PC-3 (cell line): ENCODE results near the gene HMCN2. TPM values are rescaled to one million over a fixed set of nuclear protein-coding genes. Genes with fewer than 3 reads are reported as not detected.

Experiments
- ATAC-seq: fragments of 200-7000 bp; cut with Tn5 transposase; 2 replicates; pipeline ENCODE4 v1.9.1; 2020; ENCODE audit warnings: mild to moderate bottlenecking, moderate library complexity
- BruUV-seq: library from RNA; stranded (reverse); fragments of 400-500 nt; replicated peaks from 2 replicates; lab custom pipeline; 2021; lab: Mats Ljungman, UMichigan
- CTCF ChIA-PET: fragments of 300-600 bp; sonication (Branson Sonifier 250); formaldehyde crosslinking; loops from one replicate; lab custom pipeline; 2022; ENCODE audit warnings: antibody characterized with exemption; lab: Charles Lee
- POLR2A ChIA-PET: fragments of 300-600 bp; sonication (Branson Sonifier 250); formaldehyde crosslinking; loops from one replicate; lab custom pipeline; 2022; ENCODE audit warnings: antibody characterized with exemption; ENCODE audit not compliant: unreplicated experiment; lab: Charles Lee
- DNase-seq: peaks from one replicate; pipeline ENCODE4 v3.0.0-alpha.2; 2015
- H2AFZ ChIP-seq: fragments of 300-600 bp; sonication (generic); 2 replicates; pipeline ENCODE4 v1.6.0; 2016; ENCODE audit warnings: antibody characterized with exemption, low read length
- H3F3A ChIP-seq: fragments of 300-600 bp; sonication (generic); one replicate; pipeline ENCODE4 v1.6.0; 2017; ENCODE audit warnings: antibody characterized with exemption, low read length, control low read depth, mild to moderate bottlenecking; ENCODE audit not compliant: unreplicated experiment
- H3K27ac ChIP-seq: fragments of 300-600 bp; sonication (generic); 2 replicates; pipeline ENCODE4 v1.5.1; 2016; ENCODE audit warnings: mild to moderate bottlenecking, low read length
- H3K27me3 ChIP-seq: fragments of 300-600 bp; sonication (generic); 2 replicates; pipeline ENCODE4 v1.6.1; 2016; ENCODE audit warnings: low read length, mixed read lengths
- H3K36me3 ChIP-seq: fragments of 300-600 bp; sonication (generic); 2 replicates; pipeline ENCODE4 v1.6.1; 2016; ENCODE audit warnings: low read depth, mixed run types, low read length, mixed read lengths
- H3K4me1 ChIP-seq: fragments of 300-600 bp; sonication (generic); 2 replicates; pipeline ENCODE4 v1.5.1; 2016; ENCODE audit warnings: low read length; ENCODE audit not compliant: insufficient read depth
- H3K4me2 ChIP-seq: fragments of 300-600 bp; sonication (generic); 2 replicates; pipeline ENCODE4 v1.6.0; 2016; ENCODE audit warnings: low read length
- H3K4me3 ChIP-seq: fragments of 300-600 bp; sonication (generic); 2 replicates; pipeline ENCODE4 v1.5.1; 2016; ENCODE audit warnings: mild to moderate bottlenecking, low read length, mixed read lengths
- H3K79me2 ChIP-seq: fragments of 300-600 bp; sonication (generic); 2 replicates; pipeline ENCODE4 v1.6.1; 2017; ENCODE audit warnings: low read length, mixed read lengths
- H3K9ac ChIP-seq: fragments of 300-600 bp; sonication (generic); 2 replicates; pipeline ENCODE4 v1.6.0; 2016; ENCODE audit warnings: mild to moderate bottlenecking, low read length
- H3K9me2 ChIP-seq: fragments of 300-600 bp; sonication (generic); replicated peaks from 2 replicates; pipeline ENCODE4 v1.6.1; 2016; ENCODE audit warnings: mixed run types, low read length, mixed read lengths
- H3K9me3 ChIP-seq: fragments of 300-600 bp; sonication (generic); 2 replicates; pipeline ENCODE4 v1.6.1; 2016; ENCODE audit warnings: low read length, mixed read lengths
- H4K20me1 ChIP-seq: fragments of 300-600 bp; sonication (generic); 2 replicates; pipeline ENCODE4 v1.6.1; 2016; ENCODE audit warnings: low read length, mixed read lengths
- EZH2 ChIP-seq: fragments of 300-600 bp; sonication (generic); IDR thresholded peaks from one replicate; pipeline ENCODE4 v1.6.1; 2017; ENCODE audit warnings: antibody characterized with exemption, mild to moderate bottlenecking, low read length; ENCODE audit not compliant: unreplicated experiment
- EZH2phosphoT487 ChIP-seq: fragments of 300-600 bp; sonication (generic); IDR thresholded peaks from 2 replicates; pipeline ENCODE4 v1.6.1; 2018; ENCODE audit warnings: mild to moderate bottlenecking, antibody characterized with exemption, low read length, borderline replicate concordance
- intact Hi-C: fragments of 100-400 bp; cut with micrococcal nuclease; formaldehyde crosslinking; loops from 2 replicates; pipeline ENCODE4 v1.9.0; 2023
- total RNA-seq: library from RNA; depleted of rRNA; stranded (reverse); fragments of >200 nt; gene quantifications from 2 replicates; pipeline ENCODE4 v1.2.3, GENCODE V29; 2014
- TF ChIP-seq, protein P1 (sequence below): fragments of 300-600 bp; sonication (generic); conservative IDR thresholded peaks from 2 replicates; pipeline ENCODE4 v1.5.1; 2017; ENCODE audit warnings: antibody characterized with exemption, low read depth, mild to moderate bottlenecking, low read length

The HMCN2 gene
- total RNA-seq, 1 experiment from 2014 or later: 0.11 TPM

DNA sequence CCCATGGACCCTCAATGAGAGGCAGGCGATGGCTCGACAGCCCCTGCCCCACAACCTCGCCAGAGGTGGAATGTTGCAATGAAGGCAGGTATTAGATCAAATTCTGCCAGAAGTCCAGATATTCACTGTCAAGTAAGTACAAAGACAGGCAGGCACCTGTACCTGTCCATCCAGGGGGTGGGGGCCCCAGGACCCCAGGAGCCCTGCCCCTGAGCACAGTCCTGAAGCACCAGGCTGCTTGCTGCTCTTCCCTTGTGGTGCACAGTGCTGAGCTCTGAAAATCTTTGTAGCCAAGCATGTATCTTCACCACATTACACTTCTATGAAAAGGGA, 26.2 kb upstream of the HMCN2 start:
- CTCF ChIA-PET: interaction anchor here (0.6 kb wide), 1 partner anchor 197 kb away, joined by 4 read pairs; no protein-coding TSS in a partner anchor
- no peak overlapping the region for H3K4me2 ChIP-seq
- ATAC-seq (no peak), DNase-seq (no peak)
- no peaks in the 10 kb centered on the region for H3K79me2 ChIP-seq
- no peaks in the 10 kb centered on the region for H3F3A ChIP-seq
- POLR2A ChIA-PET: no interaction called here
- no peak overlapping the region for H3K27ac ChIP-seq
- H3K27me3 ChIP-seq: no peaks in the 10 kb centered on the region
- no peaks in the 10 kb centered on the region for H3K9me2 ChIP-seq
- no peaks in the 10 kb centered on the region for H3K4me1 ChIP-seq
- intact Hi-C loops: no loop called here
- H3K9ac ChIP-seq: no peak overlapping the region
- TF ChIP-seq, protein P1, sequence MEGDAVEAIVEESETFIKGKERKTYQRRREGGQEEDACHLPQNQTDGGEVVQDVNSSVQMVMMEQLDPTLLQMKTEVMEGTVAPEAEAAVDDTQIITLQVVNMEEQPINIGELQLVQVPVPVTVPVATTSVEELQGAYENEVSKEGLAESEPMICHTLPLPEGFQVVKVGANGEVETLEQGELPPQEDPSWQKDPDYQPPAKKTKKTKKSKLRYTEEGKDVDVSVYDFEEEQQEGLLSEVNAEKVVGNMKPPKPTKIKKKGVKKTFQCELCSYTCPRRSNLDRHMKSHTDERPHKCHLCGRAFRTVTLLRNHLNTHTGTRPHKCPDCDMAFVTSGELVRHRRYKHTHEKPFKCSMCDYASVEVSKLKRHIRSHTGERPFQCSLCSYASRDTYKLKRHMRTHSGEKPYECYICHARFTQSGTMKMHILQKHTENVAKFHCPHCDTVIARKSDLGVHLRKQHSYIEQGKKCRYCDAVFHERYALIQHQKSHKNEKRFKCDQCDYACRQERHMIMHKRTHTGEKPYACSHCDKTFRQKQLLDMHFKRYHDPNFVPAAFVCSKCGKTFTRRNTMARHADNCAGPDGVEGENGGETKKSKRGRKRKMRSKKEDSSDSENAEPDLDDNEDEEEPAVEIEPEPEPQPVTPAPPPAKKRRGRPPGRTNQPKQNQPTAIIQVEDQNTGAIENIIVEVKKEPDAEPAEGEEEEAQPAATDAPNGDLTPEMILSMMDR: no peak
- TF ChIP-seq EZH2phosphoT487 (no peak), EZH2 (no peak)
- no peak overlapping the region for H3K4me3 ChIP-seq
- H4K20me1 ChIP-seq: no peaks in the 10 kb centered on the region
- no peaks in the 10 kb centered on the region for H3K36me3 ChIP-seq
- no peaks in the 10 kb centered on the region for H3K9me3 ChIP-seq
- BruUV-seq: no TSS peak
- no peak overlapping the region for H2AFZ ChIP-seq

GRCh38 chr9:130239741-130240241, 25.8 kb upstream of the HMCN2 start:
- no peaks in the 10 kb centered on the region for H3F3A ChIP-seq
- H3K4me1 ChIP-seq: no peaks in the 10 kb centered on the region
- TF ChIP-seq EZH2phosphoT487: no peak
- TF ChIP-seq, protein P1: no peak
- no peak for TF ChIP-seq EZH2
- no peaks in the 10 kb centered on the region for H3K27me3 ChIP-seq
- no TSS peak for BruUV-seq
- no peaks in the 10 kb centered on the region for H4K20me1 ChIP-seq
- ChIA-PET CTCF (interaction anchor here (0.6 kb wide), 1 partner anchor 197 kb away, joined by 4 read pairs; no protein-coding TSS in a partner anchor), POLR2A (no interaction called here)
- H3K9ac ChIP-seq: no peak overlapping the region
- no peak overlapping the region for H3K27ac ChIP-seq
- H3K4me2 ChIP-seq: no peak overlapping the region
- no peaks in the 10 kb centered on the region for H3K79me2 ChIP-seq
- intact Hi-C loops: no loop called here
- H3K9me2 ChIP-seq: no peaks in the 10 kb centered on the region
- ATAC-seq: no peak
- no peaks in the 10 kb centered on the region for H3K36me3 ChIP-seq
- DNase-seq: no peak
- no peaks in the 10 kb centered on the region for H3K9me3 ChIP-seq
- no peak overlapping the region for H2AFZ ChIP-seq
- no peak overlapping the region for H3K4me3 ChIP-seq

- Histone ChIP-seq H3K36me3 (no peaks in the 10 kb centered on the region), H3K79me2 (no peaks in the 10 kb centered on the region), H3K9me3 (no peaks in the 10 kb centered on the region), H3K9me2 (no peaks in the 10 kb centered on the region), H3K27me3 (no peaks in the 10 kb centered on the region), H3K27ac (no peak overlapping the region), H3F3A (no peaks in the 10 kb centered on the region), H2AFZ (no peak overlapping the region), H4K20me1 (no peaks in the 10 kb centered on the region), H3K4me1 (no peaks in the 10 kb centered on the region), H3K4me3 (no peak overlapping the region), H3K9ac (no peak overlapping the region), H3K4me2 (no peak overlapping the region)
- ATAC-seq (peak; percentile 62), DNase-seq (peak; percentile 52)
- no peak for TF ChIP-seq EZH2
- no peak for TF ChIP-seq EZH2phosphoT487
- TF ChIP-seq, protein P1: no peak
- no TSS peak for BruUV-seq
- ChIA-PET CTCF (no interaction called here), POLR2A (no interaction called here)
- intact Hi-C loops: no loop called here
Observed at GRCh38 chr9:130240410-130241197, 25.0 kb upstream of the HMCN2 start.
